Measurements from ENCODE around the gene RAB11FIP2.

RAB11FIP2 gene

DNA sequence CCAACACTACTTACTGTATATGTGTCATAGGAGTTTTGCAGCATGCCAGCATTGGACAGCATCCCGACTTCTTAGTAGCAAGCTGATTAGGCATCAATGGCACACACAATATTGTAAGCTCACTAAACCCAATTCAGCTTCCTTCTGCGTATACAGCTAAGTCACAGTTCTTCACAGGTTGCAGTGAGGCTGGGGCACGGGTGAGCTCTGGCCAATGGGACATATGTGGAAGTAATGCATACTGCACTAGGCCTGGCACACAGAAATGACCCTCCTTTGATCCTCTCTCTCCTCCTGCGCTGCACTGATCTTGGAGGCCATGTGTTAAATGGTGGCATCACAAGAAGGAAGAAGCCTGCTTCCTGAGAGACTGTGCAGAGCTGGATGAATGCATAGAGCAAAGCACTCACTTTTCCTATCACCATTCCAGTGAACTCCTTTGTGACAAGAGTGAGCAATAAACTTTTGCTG is 11.9 kb downstream of the RAB11FIP2 start:
- DNase-seq, result no peak

DNA sequence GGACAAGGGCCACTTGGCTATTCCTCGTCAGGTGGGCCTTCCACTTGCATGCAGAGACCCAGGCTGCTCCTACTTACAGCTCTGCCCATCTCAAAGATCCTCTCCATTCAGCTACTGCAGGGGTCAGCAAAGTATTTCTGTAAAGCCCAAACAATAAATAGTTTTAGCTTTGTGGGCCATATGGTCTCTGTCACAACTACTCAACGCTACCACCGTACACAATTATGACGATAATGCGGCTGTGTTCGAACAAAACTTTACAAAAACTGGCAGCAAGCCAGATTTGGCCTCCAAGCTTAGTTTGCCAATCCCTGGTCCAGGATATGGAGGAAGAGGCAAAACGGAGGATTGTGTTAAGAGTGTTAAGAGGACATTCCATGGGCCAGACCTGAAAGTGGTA is 12.8 kb downstream of the RAB11FIP2 start:
- DNase-seq, result no peak

DNA sequence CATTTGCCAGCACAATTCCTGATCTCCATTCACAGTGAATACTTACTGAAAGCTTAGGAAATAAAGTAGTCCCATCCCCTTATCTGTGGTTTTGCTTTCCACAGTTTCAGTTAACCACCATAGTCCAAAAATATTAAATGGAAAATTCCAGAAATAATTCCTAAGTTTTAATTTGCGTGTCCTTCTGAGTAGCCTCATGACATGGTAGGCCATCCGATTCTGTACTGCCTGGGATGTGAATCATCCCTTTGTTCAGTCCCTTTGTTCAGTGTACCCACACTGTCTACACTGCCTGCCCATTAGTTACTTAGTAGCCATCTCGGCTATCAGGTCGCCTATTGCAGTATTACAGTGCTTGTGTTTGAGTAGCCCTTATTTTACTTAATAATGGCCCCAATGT is 14.2 kb downstream of the RAB11FIP2 start:
- DNase-seq, result no peak

DNA sequence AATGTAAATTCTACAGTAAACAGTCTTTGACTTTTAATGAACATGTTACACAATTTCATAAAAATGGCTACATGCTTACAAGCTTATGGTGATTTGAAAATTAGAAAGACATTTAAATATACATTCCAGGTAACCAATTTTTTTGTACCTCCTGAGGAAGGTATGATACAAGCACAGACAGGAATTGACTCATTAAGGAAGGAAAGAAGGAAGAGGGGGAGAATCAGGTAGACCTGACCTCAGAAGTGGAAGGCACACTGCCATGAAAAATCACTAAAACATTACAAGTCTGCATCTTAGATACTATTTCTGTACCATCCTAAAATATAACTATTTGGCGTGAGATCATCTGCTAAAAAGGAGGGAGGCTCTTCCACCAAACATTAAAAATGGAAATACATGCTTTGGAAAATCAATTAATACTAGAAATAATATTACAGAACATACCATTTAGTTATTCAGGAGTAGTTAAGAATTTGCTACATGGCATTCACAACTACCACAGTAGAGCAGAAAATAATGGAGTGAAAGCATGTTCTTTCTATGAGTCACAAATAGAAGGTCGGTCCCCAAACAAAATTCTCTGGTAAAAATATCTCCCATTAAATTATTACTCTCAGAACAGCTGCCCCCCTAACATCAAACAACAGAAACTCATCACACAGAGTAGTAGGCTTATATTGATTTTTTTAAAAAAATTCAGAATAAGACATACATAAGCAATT is 15.2 kb downstream of the RAB11FIP2 start:
- no peak for DNase-seq

DNA sequence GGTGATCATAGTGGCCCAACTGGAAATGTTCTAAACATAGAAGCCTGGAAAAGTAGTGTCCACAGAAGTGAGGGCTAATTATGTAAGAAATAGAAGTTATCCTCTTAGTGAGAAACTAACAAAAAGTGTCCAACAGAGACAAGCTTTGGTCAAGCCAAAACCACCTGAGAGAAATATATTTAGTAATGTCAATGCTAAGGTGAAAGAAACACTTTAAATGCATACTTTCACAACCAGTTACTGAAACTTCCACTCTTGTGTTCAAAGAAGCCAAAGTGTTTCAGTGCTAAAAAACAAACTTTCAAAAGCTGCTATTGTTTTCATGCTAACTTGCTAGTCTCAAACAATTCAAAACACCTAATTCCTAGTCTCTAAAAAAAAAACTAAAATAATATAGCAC is 18.1 kb downstream of the RAB11FIP2 start:
- no peak for DNase-seq

DNA sequence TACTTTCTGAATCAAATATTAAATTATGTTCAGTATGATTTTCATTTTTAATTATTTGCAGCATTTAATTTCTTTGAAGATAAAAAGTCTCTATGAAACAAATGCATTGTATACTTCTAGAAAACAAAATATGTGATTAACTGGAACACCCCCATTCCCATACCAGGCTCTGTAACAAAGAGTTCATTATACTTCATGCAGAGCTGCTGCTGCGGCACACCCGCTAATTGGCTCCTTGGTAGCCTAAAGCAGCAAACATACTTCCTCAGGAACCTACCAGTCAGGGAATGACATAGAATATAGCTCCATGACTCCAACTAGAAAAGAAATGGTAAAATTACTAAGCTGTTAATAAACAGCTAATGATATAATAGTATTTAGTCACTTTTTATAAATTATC is 19.3 kb downstream of the RAB11FIP2 start:
- DNase-seq, result no peak

DNA sequence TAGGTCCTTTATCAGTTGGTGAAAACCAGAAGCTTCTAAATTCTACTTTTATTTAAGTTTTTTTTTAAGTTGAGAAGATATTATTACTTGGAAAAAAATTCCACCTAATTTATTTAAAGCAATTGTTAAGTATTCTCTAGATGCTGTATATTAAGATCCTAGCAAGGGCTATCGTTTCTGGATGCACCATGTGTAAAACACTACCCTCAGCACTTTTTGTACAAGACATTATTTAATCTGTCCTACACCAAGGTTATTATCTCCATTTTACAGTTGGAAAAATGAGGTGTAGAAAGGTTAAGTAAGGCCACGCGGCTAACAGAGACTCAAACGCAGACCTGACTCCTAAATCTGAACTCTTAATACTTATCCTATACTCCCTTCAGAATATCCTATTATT is 19.8 kb downstream of the RAB11FIP2 start:
- DNase-seq, result no peak

DNA sequence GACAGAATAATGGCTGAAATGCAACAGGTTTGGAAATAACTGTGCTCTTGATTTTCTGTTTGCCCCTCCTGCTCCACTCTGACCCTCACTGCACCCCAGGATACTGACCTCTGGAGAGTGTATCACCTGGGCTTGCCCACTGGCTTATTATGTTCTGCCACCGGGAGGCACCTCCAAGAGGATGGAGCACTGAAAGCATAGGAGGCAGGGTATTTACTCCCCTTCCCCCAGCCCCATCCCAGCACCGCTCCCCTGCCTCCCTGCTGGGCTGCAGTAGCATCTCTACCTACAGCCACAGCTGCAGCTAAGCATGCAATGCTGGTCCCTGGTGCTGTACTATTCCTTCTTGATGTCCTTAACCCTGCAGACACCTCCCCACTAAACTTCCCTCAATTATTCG is 26.4 kb downstream of the RAB11FIP2 start:
- no peak for DNase-seq

DNA sequence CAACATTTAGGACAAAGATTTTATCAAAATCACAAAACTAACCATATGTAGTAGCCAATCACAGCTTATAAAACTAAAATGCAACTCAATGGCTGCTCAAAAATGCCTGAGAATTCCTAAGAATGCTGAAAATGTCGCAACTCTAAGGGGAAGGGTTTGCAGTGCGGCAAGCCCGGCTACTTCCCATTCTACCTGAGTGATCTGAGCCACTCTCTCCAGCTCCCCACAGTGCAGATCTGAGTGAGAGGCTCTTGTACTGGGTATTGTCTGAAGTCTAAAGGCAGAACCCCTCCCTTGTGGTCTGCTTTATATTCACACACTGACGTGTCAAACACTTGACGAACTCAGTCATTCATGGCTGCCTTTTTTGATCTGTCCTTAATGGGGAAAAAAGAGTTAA is 28.9 kb downstream of the RAB11FIP2 start:
- DNase-seq, result no peak

DNA sequence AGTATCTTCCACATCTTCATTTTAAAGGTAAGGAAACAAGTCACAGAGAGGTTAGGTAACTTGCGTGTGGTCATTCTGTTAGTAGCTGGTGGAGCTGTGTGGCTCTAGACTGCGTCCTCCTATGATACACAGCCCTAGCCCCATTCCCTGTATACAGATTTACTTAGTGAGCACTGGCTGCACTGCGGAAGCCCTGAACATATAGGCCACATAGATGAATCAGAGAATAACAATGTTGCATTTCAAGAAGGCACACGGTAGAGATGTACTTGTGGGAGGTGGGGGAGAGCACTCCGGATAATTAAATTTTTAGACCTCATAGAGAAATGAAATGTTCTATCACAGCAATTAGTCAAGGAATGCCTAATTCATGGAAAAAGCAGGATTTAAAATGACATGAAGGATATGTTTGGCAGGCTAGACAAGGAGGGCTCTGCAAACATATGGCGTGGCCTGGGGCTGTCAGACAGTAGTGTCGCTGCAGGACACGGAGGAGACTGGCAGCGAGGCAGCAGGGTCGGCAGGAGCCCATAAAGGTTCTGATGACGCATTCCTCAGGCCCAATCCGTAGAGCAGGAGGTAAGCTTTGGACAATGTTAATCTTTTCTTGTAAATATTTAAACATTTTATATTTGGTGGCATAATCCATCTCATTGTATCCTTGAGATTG is 29.5 kb downstream of the RAB11FIP2 start:
- no peak for DNase-seq

DNA sequence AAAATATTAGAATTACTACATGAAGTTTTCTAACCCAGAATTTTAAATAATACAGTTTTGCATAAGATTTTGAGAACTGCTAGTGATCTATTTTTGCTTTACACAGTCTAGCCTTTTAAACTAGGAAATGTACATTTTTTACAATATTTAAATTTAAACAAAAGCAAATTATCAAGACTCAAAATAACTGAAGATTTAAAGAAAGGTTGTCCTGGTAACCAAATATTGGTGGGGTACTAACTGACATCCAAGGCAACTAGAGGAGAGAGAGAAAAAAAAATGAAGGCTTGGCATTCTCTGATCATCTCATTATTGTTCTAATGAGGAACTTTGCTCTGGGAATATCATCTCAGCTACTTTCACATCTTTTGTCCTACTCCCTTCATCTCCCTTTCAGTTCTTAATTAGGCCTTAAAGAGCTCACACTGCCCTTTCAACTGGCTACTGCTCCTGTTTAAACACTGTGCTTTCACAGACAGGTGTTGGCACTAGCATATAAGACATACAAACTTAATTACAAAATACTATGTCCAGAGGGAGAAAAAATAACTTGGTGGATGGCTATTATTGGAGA is 33.7 kb downstream of the RAB11FIP2 start:
- DNase-seq, result no peak

DNA sequence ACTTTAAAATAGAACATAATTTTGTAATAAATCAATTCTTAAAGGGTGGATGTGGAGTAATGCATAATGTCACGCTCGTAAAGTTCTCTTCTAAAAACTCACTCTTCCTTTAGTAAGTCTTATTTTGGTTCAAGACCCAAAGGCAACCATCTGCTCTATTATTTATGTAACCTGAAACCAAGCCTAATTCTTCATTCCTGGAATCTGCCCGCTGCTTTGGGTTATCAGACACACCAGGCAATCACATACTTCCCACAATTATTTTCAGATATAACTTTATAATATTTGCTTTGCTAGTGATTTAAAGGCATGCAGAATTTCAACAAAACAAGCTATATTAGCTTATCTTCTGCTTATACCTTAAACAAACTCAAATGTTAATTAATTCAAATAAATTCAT is 39.0 kb downstream of the RAB11FIP2 start:
- DNase-seq, result no peak

DNA sequence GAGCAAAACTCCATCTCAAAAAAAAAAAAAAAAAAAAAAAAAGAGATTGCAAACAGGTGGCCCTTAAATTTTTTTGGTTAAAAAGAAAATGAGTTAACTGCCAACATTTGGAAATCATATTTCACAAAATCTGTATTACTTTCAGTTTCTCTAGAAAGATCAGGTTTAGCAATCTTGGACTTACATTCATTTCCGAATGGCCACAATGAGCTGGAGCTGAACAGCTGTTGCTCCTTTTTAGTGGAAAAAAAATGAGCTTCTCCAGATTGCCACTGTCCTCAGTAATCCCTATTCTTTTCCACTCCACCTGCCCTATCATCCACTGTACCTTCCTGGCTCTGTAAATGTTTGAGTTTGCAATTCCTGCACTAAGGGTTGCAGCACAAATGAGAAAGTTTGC is 43.6 kb downstream of the RAB11FIP2 start:
- DNase-seq, result no peak

DNA sequence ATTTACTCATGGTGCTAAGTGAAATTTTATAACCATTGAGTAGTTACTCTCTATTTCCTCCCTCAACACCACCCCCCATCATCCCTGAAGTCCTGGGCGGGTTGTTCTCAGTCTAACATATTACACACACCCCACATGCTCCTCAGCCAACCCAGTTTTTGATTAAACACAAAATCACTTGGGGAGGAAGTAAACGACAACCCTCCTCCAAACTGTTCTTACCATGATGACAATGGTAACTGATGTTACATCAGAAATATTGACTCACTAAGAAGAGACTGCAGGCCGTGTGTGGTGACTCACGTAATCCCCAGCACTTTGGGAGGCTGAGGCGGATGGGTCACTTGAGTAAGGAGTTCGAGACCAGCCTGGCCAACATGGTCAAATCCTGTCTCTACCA is 44.2 kb downstream of the RAB11FIP2 start:
- DNase-seq, result no peak

DNA sequence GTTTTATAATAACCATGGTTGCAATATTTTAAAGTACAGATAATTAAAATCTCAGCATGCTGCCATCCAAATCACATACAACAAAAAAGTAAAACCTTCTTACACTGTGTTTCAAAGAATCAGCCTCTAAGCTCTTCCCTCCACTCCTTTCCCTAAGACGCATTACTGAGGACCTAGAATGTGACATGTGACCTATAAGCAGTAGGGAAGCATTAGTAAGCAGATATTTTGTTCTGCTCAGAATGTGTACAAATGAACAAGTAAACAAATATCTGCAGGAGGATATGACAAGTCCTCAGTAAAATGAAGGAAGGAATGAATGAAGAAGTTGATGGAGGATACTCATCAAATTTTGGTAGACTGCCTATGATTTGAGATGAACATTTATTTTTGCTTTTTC is 49.1 kb downstream of the RAB11FIP2 start:
- no peak for DNase-seq

DNA sequence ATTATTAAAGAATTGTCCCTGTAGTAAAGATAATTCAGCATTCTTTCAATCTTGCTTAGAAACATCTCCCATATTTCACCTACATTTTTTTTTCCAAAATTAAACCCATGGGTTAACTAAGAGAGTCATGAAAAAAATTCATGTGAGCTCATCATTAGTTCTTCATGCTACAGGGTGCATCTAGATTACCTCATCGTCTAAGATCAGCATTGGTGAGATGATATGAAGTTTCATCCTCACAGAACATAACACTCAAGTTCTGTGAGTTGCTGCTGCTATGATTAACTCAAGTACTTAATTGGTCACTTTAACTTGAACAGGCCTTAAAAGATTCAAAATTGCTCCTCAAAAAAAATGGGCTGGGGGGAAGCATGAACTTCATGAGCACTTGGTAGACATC is 50.0 kb downstream of the RAB11FIP2 start:
- DNase-seq, result no peak

DNA sequence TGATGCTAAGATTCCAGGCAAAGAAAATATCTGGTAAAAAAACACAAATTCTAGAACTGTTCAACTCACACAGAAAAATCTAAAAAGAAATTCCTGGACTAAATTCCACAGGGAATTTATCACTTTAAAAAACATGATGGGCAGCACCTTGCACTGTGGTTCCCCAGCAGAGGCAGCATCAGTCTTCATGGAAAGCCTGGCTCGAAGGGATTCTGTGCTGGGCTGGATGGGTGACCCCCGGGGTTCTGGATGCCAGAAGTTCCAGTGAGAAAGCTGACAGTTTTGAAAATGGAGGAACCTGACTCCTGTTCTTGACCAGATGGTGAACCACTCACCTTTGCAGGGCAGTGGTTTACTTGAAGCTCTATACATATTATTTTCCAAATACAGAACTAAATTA is 52.0 kb downstream of the RAB11FIP2 start:
- no peak for DNase-seq

DNA sequence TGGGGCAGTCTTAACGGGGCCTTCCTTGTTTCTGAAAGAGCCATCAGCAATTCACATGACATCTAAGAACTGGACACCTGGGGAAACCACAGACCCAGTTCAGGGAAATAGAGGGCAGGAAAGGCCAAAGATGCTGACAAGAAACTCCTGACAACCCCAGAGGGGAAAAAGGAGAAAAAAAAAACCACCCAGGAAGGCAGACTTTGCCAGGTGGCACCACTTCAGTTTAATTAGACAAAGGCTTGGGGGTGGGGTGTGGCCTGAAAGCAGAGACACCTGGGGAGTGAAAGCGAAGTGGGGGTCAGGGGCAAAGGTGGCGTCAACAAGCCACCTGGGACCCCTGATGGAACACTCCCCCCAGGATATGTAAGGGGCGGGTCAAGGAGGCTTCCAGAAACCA is 53.6 kb downstream of the RAB11FIP2 start:
- no peak for DNase-seq

DNA sequence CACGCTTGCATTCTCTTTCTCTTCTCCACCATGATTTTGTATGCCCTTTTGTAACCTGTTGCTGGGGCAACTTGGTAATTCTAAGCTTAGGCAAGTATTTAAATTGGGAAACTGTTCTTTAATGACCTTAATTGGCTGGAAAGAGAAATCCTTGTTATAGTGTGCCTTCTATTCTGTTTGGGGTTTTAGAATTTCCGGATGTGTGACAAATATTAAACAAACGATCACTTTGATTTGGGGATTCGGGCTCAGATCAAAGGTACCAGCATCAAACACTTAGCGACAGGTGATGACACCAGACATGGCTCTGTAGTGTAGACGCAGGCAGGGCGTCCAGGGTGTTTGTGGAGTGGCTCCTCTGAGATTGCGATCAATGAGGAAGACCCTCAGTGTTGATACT is 55.0 kb downstream of the RAB11FIP2 start:
- DNase-seq, result no peak

DNA sequence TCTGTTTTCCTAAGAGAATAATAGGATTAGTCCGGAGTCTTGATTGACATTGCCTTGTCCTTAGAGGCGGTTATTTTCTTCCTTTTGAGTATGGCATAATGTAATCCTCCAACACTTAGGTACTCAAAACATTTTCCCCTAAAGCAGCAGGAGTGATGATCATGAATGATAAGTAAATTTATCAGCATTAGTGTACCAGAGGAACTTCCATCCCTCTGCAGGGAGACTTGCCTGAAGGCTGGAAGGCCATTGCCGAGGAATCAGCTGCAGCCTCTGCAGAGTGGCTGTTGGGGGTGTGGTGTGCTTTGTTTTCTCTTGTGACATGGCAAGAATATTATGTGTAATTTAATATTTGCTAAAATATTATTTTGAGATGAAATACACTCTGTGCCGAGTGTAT is 56.8 kb downstream of the RAB11FIP2 start:
- DNase-seq, result no peak

DNA sequence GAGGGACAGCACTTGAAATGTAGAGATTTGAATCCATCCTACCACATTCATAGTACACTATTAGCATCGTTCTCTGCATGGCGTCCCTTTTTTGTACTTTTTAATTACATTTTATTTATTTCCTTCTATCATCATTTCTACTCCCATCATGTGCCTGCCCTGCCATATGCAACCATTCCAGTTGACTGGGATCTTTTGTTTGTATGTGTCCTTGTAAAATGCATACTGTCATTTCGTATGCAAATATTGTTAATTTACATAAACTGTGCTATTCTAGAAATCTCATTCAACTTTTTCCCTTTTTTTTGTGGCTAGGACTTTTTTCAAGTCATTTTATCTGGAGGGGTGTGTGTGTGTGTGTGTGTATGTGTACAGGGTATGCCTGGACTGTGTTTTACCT is 57.9 kb downstream of the RAB11FIP2 start:
- DNase-seq, result no peak

DNA sequence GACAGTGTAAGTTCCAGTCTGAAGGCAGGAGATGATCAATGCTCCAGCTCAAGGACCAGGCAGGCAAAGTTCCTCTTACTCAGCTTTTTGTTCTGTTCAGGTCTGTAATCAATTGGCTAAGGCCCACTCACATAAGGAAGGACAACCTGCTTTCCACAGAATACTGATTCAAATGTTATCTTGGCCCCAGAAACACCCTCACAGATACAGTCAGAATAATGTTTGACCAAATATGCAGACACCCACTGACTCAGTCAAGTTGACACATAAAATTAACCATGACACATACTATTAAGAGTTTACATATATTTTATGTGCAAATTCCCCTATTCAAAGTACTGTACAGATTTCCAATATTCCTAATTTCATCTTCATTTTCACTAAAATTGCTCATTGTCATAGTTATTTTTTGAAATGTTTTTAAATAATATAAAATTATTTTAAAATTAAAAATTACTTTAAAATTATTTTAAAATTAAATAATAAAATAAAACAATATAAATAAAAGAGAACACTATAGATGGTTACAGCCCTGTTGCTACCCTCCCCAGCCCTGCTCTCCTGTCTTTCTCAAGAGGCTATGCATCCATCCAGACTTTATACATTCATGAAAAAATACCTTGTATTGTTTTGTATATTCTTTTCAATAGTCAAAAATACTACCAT is 59.4 kb downstream of the RAB11FIP2 start:
- no peak for DNase-seq

DNA sequence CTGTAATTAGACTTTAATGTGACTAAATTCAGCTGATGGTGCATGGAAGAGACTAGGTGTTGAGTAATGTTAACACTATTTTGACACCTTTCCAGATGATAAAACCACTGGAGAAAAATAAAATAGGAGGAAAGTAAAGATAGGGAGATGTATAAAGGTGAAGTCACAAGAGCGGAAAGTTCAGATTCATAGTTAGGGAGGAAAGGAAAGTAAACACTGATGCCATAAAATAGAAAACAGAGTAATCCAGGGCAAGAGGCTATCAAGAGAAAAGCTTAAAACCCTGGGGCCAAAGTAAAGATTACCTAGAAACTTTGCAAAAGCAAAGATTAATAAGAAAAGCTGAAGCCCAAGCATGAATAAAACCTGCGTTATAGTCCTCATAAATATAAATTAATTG is 62.8 kb downstream of the RAB11FIP2 start:
- DNase-seq, result no peak

Data from activated CD4-positive, alpha-beta T cell treated with anti-CD3 and anti-CD28 coated beads, Interleukin-2, amount 50 U/mL, for 4 hours (primary cell).